Activated gamma-delta T cell (primary cell): Measurements from ENCODE around the gene WDR37.
"Not testable (repeated sequence)": the region's sequence is repeated elsewhere in the genome, so short reads cannot be mapped to it uniquely, and the experiment has no call there.

ENCODE experiments used
- DNase-seq: peaks from one replicate; lab custom pipeline; 2025; lab: John Stamatoyannopoulos, UW

The WDR37 gene

GRCh38 chr10:1153251-1153763, 97.1 kb downstream of the WDR37 start:
- no peak for DNase-seq

- no peak for DNase-seq
Observed at GRCh38 chr10:1153805-1154351, 97.7 kb downstream of the WDR37 start.

GRCh38 chr10:1154531-1155295, 98.5 kb downstream of the WDR37 start:
- DNase-seq, result no peak

- DNase-seq, result no peak
Observed at GRCh38 chr10:1155791-1156615, 99.8 kb downstream of the WDR37 start.

- DNase-seq, result no peak
Observed at GRCh38 chr10:1156616-1156886, 100.4 kb downstream of the WDR37 start.

GRCh38 chr10:1156921-1157614, 100.9 kb downstream of the WDR37 start:
- no peak for DNase-seq

- DNase-seq, result no peak
Observed at GRCh38 chr10:1157615-1157933, 101.4 kb downstream of the WDR37 start.

GRCh38 chr10:1158066-1158465, 101.9 kb downstream of the WDR37 start:
- DNase-seq, result no peak

GRCh38 chr10:1158536-1158935, 102.4 kb downstream of the WDR37 start:
- DNase-seq, result not testable (repeated sequence)

- DNase-seq, result no peak
Observed at GRCh38 chr10:1159131-1160061, 103.2 kb downstream of the WDR37 start.

- DNase-seq, result no peak
Observed at GRCh38 chr10:1160561-1161314, 104.6 kb downstream of the WDR37 start.

- DNase-seq, result not testable (repeated sequence)
Observed at GRCh38 chr10:1161315-1161673, 105.1 kb downstream of the WDR37 start.

- no peak for DNase-seq
Observed at GRCh38 chr10:1162481-1163203, 106.5 kb downstream of the WDR37 start.

GRCh38 chr10:1163204-1163660, 107.0 kb downstream of the WDR37 start:
- DNase-seq, result no peak

- DNase-seq, result no peak
Observed at GRCh38 chr10:1163831-1164230, 107.6 kb downstream of the WDR37 start.

- no peak for DNase-seq
Observed at GRCh38 chr10:1166101-1166827, 110.1 kb downstream of the WDR37 start.

GRCh38 chr10:1166828-1167275, 110.7 kb downstream of the WDR37 start:
- no peak for DNase-seq

GRCh38 chr10:1168763-1169162, 112.6 kb downstream of the WDR37 start:
- DNase-seq, result no peak
